ENCODE results near the gene AGPAT1. TPM values are rescaled to one million over a fixed set of nuclear protein-coding genes. Genes with fewer than 3 reads are reported as not detected.

The AGPAT1 gene
- total RNA-seq, 1 experiment from 2014 or later = 55.6 TPM

- Histone ChIP-seq H3K27me3 (ENCODE audit: insufficient read depth, low read length) (no peaks in the 10 kb centered on the region), H3K9me3 (ENCODE audit: control insufficient read depth in 1 of 2, insufficient read depth in 1 of 2, low read depth in 1 of 2, low read length in 2 of 2) (no peaks in the 10 kb centered on the region), H3K79me2 (ENCODE audit: insufficient read depth, low read length) (no peaks in the 10 kb centered on the region), H3K27ac (ENCODE audit: low read depth, low read length) (no peak overlapping the region), H3K36me3 (ENCODE audit: control insufficient read depth in 1 of 2, insufficient read depth in 2 of 2, low read length in 2 of 2) (peaks cover 4 to 15% of the 10 kb centered on the region in 2 experiments; a peak in 3 of 4 replicates), H3K9ac (ENCODE audit: low read length) (no peak overlapping the region), H2AFZ (ENCODE audit: low read depth, low read length, poor library complexity, severe bottlenecking) (no peak overlapping the region), H4K20me1 (ENCODE audit: insufficient read depth) (no peaks in the 10 kb centered on the region), H3K9me2 (ENCODE audit: insufficient read depth) (no peaks in the 10 kb centered on the region), H3K4me1 (ENCODE audit: control insufficient read depth in 1 of 2, insufficient read depth in 2 of 2, low read length in 2 of 2) (no peaks in the 10 kb centered on the region), H3K4me3 (replicated peaks in 1 of 2; ENCODE audit: low read depth in 1 of 2, low read length in 2 of 2) (no peak overlapping the region), H3K4me2 (ENCODE audit: low read length) (no peak overlapping the region)
- ATAC-seq (no peak), DNase-seq (ENCODE audit: low read depth, low spot score) (no peak)
- BruUV-seq (replicated peaks) = no TSS peak
- CTCF ChIA-PET = no interaction called here
- TF ChIP-seq POLR2A (IDR thresholded peaks at IDR 0.05; ENCODE audit: borderline replicate concordance, extremely low read depth, insufficient read depth, insufficient read length) = no peak
- TF ChIP-seq ATF3 (IDR thresholded peaks at IDR 0.05) = no peak
- TF ChIP-seq ZNF274 (IDR thresholded peaks at IDR 0.05; ENCODE audit: low read depth, low read length) = no peak
- TF ChIP-seq EGR1 (IDR thresholded peaks at IDR 0.05; ENCODE audit: low read depth) = no peak
- TF ChIP-seq EZH2 (IDR thresholded peaks at IDR 0.05) = no peak
- TF ChIP-seq JUND (IDR thresholded peaks at IDR 0.05) = no peak
- TF ChIP-seq YY1 (IDR thresholded peaks at IDR 0.05; ENCODE audit: extremely low read depth, insufficient replicate concordance, low read depth, low read length) = no peak
- no peak for TF ChIP-seq ELF1 (IDR thresholded peaks at IDR 0.05; ENCODE audit: borderline replicate concordance, low read depth)
- TF ChIP-seq CBX3 (IDR thresholded peaks at IDR 0.05; ENCODE audit: low read depth) = no peak
- no peak for TF ChIP-seq SP1 (IDR thresholded peaks at IDR 0.05; ENCODE audit: low read depth)
- TF ChIP-seq SIN3A (IDR thresholded peaks at IDR 0.05; ENCODE audit: low read depth) = no peak
- intact Hi-C loops (cut with micrococcal nuclease) = no loop called here
- RAD21 ChIA-PET (ENCODE audit: low non-redundant PET in 1 of 2, low total read pairs in 2 of 2, uncharacterized antibody in 2 of 2, unreplicated experiment in 2 of 2) = no interaction called here
- POLR2A ChIA-PET = no interaction called here
Observed at GRCh38 chr6:32167154-32167760, 8.6 kb downstream of the AGPAT1 start.

- ChIA-PET CTCF (no interaction called here), POLR2A (no interaction called here), RAD21 (ENCODE audit: low non-redundant PET in 1 of 2, low total read pairs in 2 of 2, uncharacterized antibody in 2 of 2, unreplicated experiment in 2 of 2) (no interaction called here)
- Histone ChIP-seq H3K9me2 (ENCODE audit: insufficient read depth) (no peaks in the 10 kb centered on the region), H3K36me3 (ENCODE audit: control insufficient read depth in 1 of 2, insufficient read depth in 2 of 2, low read length in 2 of 2) (peaks cover 4 to 15% of the 10 kb centered on the region in 2 experiments; a peak in 3 of 4 replicates), H3K79me2 (ENCODE audit: insufficient read depth, low read length) (no peaks in the 10 kb centered on the region), H3K27me3 (ENCODE audit: insufficient read depth, low read length) (no peaks in the 10 kb centered on the region), H4K20me1 (ENCODE audit: insufficient read depth) (no peaks in the 10 kb centered on the region), H3K9ac (ENCODE audit: low read length) (no peak overlapping the region), H3K4me3 (replicated peaks in 1 of 2; ENCODE audit: low read depth in 1 of 2, low read length in 2 of 2) (no peak overlapping the region), H3K4me1 (ENCODE audit: control insufficient read depth in 1 of 2, insufficient read depth in 2 of 2, low read length in 2 of 2) (no peaks in the 10 kb centered on the region), H3K4me2 (ENCODE audit: low read length) (no peak overlapping the region), H3K27ac (ENCODE audit: low read depth, low read length) (no peak overlapping the region), H2AFZ (ENCODE audit: low read depth, low read length, poor library complexity, severe bottlenecking) (no peak overlapping the region), H3K9me3 (ENCODE audit: control insufficient read depth in 1 of 2, insufficient read depth in 1 of 2, low read depth in 1 of 2, low read length in 2 of 2) (no peaks in the 10 kb centered on the region)
- TF ChIP-seq CTCF (IDR thresholded peaks at IDR 0.05 in 2 of 3, conservative IDR thresholded peaks at IDR 0.05 in 1 of 3; ENCODE audit: borderline replicate concordance in 1 of 3, insufficient read depth in 1 of 3, low read depth in 2 of 3, low read length in 2 of 3) (0 out of 6 replicates have a peak, but pooled peaks of 1 of the 3 experiments have one; percentile 17), ATF3 (IDR thresholded peaks at IDR 0.05) (no peak), RAD21 (IDR thresholded peaks at IDR 0.05; ENCODE audit: low read depth) (peak; percentile 26; the same call in 1 of the 2 replicates), CEBPB (IDR thresholded peaks at IDR 0.05; ENCODE audit: low read depth) (no peak)
- BruUV-seq (replicated peaks) = no TSS peak
- DNase-seq (ENCODE audit: low read depth, low spot score) (no peak), ATAC-seq (no peak)
- intact Hi-C loops (cut with micrococcal nuclease) = no loop called here
Observed at GRCh38 chr6:32166411-32167061, 9.3 kb downstream of the AGPAT1 start.

Measured in HCT116 (cell line).